ENCODE data around the gene SV2C. TPM values are rescaled to one million over a fixed set of nuclear protein-coding genes. Genes with fewer than 3 reads are reported as not detected.
"Not testable (repeated sequence)": the region's sequence is repeated elsewhere in the genome, so short reads cannot be mapped to it uniquely, and the experiment has no call there.

The SV2C gene
- polyA plus RNA-seq, 3 donors: 0.06 to 0.10 (median 0.07) TPM

DNA sequence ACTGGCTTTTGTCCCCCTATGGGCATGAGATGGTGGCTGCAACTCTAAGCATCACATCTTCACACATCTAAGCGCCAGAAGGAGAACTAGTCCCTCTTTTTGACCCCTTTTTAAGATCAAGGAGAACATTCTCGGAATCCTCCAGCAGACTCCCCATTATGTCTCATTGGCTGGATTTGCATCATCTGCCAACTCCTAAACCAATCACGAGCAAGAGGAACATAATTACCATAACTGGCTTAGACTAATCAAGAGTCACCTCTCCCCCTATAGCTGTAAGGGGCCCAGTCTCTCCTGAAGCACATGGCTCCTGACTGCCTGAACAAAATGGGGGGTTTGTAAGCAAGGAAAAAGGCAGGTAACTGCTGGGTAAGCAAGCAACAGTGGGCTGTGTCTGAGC is 251.4 kb downstream of the SV2C start:
- no peak for DNase-seq (ENCODE audit: low read depth in 3 of 3, low spot score in 2 of 3)

DNA sequence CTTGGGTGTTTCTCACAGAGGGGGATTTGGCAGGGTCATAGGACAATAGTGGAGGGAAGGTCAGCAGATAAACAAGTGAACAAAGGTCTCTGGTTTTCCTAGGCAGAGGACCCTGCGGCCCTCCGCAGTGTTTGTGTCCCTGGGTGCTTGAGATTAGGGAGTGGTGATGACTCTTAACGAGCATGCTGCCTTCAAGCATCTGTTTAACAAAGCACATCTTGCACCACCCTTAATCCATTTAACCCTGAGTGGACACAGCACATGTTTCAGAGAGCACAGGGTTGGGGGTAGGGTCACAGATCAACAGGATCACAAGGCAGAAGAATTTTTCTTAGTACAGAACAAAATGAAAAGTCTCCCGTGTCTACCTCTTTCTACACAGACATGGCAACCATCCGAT is 252.3 kb downstream of the SV2C start:
- not testable (repeated sequence) for DNase-seq (ENCODE audit: low read depth in 3 of 3, low spot score in 2 of 3)

DNA sequence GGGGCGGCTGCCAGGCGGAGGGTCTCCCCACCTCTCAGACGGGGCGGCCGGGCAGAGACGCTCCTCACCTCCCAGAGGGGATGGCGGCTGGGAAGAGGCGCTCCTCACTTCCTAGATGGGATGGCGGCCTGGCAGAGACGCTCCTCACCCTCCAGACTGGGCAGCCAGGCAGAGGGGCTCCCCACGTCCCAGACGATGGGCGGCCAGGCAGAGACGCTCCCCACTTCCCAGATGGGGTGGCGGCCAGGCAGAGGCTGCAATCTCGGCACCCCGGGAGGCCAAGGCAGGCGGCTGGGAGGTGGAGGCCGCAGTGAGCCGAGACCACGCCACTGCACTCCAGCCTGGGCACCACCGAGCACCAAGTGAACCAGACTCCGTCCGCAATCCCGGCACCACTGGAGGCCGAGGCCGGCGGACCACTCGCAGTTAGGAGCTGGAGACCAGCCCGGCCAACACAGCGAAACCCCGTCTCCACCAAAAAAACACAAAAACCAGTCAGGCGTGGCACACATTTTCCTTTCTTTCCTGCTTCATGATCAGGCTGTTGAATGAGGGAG is 253.1 kb downstream of the SV2C start:
- DNase-seq (ENCODE audit: low read depth in 3 of 3, low spot score in 2 of 3): not testable (repeated sequence)

DNA sequence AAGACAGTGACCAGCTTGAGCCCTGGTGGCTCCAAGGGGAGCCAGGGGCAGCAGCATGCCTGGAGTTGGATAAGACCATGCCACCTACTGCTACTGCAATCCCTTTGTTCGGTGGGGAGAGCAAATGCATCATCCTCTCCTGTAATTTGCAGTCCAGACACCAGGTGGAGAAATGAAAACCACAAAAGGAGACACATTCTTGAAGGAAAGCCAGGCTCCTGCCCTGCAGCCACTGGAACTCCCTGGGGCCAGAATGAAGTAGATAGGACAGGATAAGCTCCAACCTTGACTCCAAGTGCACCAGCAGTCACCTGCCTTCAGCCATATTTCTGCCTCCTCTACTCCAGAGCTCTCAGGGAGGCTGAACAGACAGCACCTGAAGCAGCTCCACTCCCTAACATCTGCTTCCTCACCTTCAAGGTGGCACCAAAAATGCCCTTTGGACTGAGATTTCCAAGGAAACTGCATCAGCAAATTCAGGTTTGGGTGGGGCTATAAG is 254.8 kb downstream of the SV2C start:
- peak in 1 of 3 donors; percentile 42 for DNase-seq (ENCODE audit: low read depth in 3 of 3, low spot score in 2 of 3)

DNA sequence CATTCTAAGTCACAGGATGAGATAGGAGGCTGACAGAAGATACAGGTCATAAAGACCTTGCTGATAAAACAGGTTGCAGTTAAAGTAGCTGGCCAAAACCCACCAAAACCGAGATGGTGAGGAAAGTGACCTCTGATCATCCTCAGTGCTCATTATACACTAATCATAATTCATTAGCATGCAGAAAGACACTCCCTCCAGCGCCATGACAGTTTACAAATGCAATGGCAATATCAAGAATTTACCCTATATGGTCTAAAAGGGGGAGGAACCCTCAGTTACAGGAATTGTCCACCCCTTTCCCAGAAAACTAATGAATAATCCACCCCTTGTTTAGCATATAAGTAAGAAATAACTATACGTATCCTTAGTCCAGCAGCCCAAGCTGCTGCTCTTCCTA is 256.7 kb downstream of the SV2C start:
- no peak for DNase-seq (ENCODE audit: low read depth in 3 of 3, low spot score in 2 of 3)

DNA sequence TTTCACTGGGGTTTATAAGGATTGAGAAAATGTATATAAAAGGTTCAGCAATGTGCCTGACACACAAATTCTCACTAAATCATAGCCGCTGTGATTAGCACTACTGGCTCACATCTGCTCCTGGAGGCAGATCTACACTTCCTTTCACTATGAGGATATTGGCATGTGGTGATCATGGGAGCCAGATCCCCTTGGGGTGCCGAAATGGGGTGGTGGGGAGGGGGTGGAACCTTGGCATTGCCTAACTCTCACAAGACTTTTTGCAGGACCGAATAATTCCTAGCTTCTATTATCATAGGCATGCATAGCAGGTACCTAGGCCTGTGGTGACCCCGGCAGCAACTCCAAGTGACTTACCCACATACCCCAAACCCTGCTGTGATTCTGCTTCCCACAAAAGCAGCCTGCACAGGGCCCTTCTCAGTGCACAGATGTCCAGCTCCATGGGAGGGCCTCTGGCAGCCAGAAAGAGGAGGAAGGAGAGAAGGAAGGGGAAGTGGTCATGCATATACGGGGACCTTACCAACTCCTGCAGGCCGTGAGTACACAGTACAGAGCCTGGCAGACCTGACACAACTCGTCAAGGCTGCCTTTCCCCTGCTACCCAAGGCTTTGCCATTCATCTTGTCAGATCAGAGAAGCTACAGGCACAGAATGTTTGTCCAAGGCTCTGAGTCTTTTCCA is 258.6 kb downstream of the SV2C start:
- no peak for DNase-seq (ENCODE audit: low read depth in 3 of 3, low spot score in 2 of 3)

DNA sequence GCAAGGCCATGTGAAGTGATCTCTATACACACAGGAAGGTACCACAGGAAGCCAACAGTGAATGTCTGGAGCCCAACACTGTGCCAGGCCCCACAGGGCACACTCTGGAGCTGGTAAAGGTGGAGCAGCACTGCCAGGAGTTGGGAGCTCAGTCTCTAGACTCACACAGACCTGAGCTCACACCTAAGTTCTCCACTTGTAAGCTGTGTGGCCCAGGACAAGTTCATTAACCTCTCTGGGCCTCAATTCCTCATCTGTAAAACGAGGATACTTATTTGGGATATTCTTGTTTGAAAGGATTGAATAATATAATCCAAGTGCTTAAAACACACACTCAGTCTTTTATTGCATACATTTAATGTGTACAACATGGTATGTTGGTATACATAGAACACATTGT is 259.3 kb downstream of the SV2C start:
- no peak for DNase-seq (ENCODE audit: low read depth in 3 of 3, low spot score in 2 of 3)

DNA sequence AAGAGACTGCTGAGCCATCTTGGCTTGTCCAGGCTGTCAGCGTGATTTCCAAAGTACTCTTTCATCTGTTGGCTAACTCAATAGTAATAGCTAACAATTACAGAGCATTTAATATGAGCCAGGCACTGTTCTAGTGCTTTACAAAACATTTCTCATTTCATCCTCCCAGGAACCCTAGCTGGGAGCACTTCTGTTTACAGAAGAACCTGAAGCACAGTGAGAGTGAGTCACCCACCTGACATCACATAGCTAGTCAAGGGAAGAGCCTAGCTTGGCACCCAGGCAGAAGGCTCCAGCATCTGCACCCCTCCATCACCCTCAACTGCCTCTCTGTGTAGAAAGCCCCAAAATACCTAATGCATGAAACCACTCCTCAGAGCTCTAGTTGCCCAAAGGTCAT is 262.4 kb downstream of the SV2C start:
- DNase-seq (ENCODE audit: low read depth in 3 of 3, low spot score in 2 of 3): no peak

DNA sequence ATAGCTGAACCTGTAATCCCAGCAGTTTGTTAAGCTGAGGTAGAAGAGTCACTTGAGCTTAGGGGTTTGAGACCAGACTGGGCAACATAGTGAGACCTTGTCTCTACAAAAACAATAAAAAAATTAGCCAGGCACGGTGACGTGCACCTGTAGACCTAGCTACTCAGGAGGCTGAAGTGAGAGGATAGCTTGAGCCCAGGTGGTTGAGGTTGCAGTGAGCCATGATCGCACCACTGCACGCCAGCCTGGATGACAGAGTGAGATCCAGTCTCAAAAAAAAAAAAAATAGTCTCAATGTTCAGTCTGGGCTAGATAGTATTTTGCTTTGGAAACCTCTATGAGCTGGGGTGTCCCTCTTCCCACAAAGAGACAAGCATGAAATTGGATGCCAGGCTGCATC is 268.0 kb downstream of the SV2C start:
- no peak for DNase-seq (ENCODE audit: low read depth in 3 of 3, low spot score in 2 of 3)

DNA sequence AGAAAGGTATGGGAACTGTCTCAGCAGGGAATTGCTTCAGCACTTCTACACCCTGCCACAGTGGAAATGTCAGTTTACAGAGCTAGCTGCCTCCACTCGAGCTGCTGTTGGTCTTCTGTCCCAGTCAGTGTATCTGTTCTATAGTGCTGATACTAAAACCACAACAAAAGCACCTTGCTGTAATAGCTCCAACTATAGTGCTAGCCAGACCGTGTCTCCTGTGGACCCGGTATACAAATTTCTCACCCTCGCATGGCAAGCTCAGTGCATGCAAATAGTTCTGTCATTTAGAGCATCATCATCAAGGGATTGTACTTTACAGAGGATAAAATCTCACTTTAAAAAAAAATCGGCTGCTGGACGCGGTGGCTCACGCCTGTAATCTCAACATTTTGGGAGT is 268.4 kb downstream of the SV2C start:
- no peak for DNase-seq (ENCODE audit: low read depth in 3 of 3, low spot score in 2 of 3)

DNA sequence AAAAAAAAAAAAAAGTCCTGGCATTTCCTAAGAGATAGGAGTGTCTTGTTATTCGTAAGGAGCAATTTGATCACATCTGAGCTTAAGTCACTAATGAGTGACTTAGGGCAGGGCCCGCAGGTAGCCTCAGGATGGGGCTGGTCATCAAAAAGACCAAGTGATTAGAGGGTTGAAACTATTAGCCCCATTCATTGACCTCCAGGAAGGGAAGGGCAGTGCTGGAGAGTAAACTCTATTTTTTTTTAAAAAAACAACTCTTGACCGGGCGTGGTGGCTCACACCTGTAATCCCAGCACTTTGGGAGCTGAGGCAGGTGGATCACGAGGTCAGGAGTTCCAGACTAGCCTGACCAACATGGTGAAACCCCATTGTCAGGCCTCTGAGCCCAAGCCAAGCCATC is 273.7 kb downstream of the SV2C start:
- DNase-seq (ENCODE audit: low read depth in 3 of 3, low spot score in 2 of 3): no peak

DNA sequence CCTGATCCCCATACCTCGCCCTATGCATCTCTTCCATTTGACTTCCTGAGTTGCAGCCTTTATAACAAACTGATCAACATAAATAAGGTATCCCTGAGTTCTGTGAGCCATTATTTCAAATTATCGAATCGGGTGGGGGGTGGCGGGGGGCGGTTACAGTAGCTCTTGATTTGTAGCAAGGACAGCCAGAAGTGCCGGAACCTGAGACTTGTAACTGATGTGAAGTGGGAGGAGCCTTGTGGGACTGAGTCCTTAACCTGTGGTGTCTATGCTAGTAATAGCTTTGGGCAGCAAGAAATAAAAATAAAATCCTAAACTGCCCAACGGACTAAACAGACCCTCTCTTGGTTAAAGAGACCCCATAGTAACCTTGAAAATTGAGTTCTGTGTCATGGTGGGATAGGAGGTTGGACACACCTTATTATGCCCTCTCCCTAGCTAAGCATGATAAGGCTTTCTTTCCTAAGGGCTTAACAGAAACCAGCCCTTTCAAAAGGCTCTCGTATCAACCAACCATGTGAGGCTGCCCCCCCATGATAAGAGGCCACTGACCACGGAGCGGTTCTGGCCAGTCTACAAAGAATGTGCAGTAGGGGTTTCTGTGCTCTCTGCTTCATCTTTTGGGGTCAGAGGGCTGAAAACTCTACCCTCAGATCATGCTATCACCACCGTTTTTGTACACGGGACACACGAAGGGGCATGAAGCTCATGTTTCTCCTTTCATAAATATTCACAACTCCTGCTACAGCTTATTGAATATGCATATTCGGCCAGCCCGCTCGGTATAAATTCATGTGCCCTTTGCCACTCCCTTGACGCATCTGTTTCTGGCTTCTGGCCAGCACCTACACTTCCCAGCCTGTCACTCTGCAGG is 280.4 kb downstream of the SV2C start:
- no peak for DNase-seq (ENCODE audit: low read depth in 3 of 3, low spot score in 2 of 3)

DNA sequence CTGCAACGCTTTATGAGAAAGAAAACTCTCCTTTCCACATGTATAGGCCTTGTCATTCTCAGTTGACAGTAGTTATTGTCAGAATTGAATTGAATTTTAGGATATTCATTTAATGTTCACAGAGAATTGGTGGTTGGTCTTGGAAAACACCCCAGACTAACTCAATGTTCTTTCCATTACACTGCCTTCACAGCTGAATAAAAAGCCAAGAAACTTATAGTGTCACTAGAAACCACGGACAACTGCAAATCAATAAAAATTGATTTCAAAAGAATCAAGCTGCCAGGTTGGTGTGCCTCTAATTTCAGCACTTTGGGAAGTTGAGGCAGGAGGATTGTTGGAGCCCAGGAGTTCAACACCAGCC is 281.0 kb downstream of the SV2C start:
- DNase-seq (ENCODE audit: low read depth in 3 of 3, low spot score in 2 of 3): no peak

DNA sequence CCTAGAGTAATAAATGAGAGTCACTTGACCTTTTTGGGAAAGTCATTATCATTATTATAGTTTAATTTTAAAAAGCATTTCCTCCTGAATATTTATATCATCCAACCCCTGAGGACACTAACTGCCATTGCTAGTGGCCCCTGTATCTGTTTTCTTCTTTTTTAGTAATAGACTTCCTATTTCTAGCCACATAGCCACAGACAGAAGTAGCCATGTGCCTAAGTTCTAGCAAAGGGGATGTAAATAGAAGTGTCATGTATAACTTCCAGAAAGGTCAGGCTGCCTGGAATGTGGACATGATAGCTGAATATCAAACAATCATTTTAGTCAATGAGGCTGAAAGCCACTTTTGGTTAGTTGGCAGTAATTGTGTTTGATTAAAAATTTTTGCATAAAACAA is 282.4 kb downstream of the SV2C start:
- DNase-seq (ENCODE audit: low read depth in 3 of 3, low spot score in 2 of 3): no peak

DNA sequence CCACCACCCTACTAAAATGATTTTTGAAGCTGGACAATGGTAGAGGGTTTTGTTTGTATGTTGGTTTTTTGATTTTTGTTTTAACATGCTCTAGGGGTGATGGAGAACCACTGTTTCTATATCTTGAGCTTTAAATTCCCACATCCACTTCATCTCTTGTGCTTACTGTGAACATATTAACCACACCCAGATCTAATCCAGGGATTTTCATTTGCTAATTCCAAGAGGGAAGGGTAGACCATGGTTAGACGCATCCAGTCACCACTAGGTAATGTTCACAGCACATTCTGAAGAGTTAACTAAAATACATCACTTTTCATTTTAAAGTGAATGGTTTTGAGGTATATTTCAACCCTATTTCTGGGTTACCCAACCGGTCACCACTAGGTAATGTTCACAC is 283.4 kb downstream of the SV2C start:
- no peak for DNase-seq (ENCODE audit: low read depth in 3 of 3, low spot score in 2 of 3)

DNA sequence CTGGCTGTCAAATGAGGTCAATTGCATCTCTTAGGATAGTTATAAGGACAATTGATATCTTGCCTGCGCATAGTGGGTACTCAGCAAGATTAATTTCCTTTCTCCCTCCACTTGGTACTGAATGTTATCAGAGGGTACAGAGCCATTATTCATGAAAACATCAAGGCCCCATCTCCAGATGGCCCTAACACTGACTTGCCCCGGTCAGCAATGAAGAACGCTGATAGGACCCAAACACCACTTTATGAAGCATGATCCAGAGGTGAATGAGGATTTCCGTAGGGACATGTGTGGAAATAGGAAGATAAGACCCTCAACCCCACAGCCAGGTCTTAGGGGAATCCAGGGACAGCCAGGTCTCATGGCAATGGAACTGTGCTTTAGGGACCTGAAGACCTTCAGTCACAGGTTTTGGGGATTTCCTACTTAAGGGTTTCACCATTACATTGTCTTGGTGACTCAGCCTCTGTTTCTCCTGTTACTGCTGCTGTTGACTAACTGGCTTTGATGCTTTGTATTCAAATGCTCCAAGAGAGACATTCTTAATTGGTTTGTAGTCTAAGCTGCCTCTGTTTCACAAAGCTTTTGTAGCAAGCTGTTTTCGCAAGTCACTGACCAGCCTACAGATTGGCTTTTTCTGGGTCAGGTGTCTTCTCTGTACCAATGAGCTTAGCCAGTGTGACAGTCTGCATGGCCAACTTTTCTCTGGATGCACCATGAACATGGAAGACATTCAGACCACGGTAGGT is 284.6 kb downstream of the SV2C start:
- DNase-seq (ENCODE audit: low read depth in 3 of 3, low spot score in 2 of 3): no peak

DNA sequence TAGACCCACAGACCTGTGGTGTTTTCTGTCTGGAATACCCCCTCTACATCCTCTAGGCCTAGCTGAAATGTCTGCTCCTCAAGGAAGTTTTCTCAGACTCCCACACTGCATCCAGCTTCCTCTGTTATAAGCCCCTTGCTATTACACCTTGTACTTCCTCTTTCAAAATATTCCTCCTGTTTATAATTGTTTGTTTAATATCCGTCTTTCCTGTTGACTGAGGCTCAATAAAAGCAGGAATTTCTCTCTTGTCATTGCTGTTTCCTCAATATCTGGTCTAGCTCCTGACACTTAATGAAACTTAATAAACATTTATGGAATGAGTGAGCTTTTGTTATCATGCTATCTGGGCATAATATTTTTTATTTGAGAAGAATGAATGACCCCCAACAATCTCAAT is 285.8 kb downstream of the SV2C start:
- DNase-seq (ENCODE audit: low read depth in 3 of 3, low spot score in 2 of 3): no peak

DNA sequence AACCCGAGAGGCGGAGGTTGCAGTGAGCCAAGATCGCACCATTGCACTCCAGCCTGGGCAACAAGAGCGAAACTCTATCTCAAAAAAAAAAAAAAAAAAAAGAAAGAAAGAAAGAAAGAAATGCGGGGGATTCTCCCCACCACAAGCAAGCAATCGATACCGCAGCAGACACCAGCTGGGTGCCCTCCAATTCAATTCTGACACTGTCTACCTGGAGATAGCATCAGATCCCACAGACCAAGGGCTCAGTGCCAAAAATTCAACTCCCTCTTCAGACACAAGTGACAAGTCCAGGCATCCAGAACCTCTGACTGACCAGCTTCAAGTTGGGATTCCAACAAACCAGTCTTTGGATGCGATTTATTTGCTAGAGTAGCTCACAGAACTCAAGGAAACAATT is 286.5 kb downstream of the SV2C start:
- not testable (repeated sequence) for DNase-seq (ENCODE audit: low read depth in 3 of 3, low spot score in 2 of 3)

DNA sequence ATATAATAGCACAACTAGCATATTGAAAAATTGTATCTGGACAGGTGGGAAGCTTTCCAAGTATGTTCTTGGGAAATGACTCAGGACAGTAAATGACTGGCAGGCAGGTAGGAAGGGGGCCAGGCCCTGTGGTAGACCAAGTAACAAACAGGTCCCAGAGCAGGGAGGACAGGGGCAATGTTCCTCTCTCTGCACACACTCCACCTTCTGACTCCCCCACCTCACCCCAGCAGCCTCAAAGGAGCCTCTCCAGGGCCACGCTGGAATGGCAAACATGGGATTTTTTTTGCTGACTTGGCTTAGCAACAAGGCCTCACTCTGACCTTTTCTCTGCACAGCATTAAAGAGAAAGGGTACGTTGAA is 288.8 kb downstream of the SV2C start:
- no peak for DNase-seq (ENCODE audit: low read depth in 3 of 3, low spot score in 2 of 3)

DNA sequence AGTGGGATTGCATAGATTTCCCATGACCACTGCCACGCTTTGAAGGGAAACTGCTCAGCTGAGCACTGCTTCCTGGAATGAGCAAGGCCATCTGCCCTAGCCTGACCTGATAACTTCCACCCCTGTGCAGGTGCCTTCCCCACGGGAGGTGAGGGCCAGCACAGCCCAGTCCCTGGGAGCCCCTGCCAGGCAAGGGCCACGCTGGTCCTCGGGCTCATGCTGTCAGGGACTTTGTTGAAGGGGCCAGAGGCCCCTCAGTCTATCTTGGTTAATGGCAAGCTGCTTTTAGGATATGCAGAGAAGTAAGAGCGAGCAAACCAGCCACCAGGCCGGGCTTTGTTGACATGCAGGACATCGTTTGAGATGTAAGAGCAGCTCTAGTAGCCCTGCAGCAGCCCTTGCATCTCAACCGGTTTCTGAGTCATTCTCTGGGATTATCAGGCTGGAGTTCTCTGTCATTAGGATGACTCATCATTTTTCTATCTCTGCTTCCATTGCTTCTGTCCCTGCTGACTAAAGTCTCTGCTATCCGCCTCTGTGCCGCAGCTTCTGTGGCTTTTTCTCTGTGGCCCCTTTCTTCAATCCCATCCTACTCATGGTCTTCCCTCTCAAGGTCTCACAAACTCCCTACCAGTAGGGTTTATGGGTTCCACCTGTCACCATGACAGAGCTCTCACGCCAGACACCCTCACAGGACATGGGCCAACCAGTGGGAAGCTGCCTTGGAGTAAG is 289.3 kb downstream of the SV2C start:
- no peak for DNase-seq (ENCODE audit: low read depth in 3 of 3, low spot score in 2 of 3)

Measured in right renal cortex interstitium (tissue), 3 donors.